ENCODE results near the gene FMN2. TPM values are rescaled to one million over a fixed set of nuclear protein-coding genes. Genes with fewer than 3 reads are reported as not detected.

The FMN2 gene
- total RNA-seq, 2 experiments from 2014 or later = not detected

DNA sequence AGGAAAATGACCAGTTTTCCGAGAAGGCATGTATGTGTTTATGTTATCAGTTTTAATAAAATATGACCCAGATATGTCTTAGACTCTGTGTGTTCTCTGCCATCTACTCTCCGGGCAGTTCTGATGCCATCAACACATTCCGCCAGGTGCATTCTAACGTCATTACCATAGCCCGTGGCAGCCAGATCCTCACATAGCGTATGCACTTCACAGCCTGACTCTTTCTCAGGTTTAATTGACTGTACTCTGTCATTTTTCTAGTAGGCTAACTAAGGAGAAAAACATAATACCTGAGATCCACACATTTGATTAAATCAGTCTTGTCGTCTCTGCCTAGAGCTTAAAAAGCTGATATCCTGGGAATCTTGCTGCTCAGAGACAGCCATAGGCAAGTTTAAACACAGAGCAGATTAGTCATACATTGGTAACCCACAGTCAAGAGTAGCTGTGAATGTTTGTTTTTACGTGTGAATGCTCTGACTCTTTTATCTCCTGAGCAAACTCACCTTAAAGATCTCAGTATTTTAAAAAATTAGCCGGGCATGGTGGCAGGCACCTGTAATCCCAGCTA, 344.4 kb downstream of the FMN2 start:
- H3K36me3 Mint-ChIP-seq (ENCODE audit: low read depth) = no peaks in the 10 kb centered on the region
- ChIA-PET CTCF (no interaction called here), POLR2A (no interaction called here)
- DNase-seq (no peak), ATAC-seq (ENCODE audit: poor library complexity) (no peak)
- H3K4me1 ChIP-seq (ENCODE audit: insufficient read depth, low read length) = no peaks in the 10 kb centered on the region
- intact Hi-C loops (cut with DNase I, micrococcal nuclease) = no loop called here
- no peak overlapping the region for H3K27ac Mint-ChIP-seq
- no peaks in the 10 kb centered on the region for H3K27me3 ChIP-seq (ENCODE audit: control insufficient read depth in 1 of 2, insufficient read depth in 2 of 2, low read length in 2 of 2)
- TF ChIP-seq, protein P1, sequence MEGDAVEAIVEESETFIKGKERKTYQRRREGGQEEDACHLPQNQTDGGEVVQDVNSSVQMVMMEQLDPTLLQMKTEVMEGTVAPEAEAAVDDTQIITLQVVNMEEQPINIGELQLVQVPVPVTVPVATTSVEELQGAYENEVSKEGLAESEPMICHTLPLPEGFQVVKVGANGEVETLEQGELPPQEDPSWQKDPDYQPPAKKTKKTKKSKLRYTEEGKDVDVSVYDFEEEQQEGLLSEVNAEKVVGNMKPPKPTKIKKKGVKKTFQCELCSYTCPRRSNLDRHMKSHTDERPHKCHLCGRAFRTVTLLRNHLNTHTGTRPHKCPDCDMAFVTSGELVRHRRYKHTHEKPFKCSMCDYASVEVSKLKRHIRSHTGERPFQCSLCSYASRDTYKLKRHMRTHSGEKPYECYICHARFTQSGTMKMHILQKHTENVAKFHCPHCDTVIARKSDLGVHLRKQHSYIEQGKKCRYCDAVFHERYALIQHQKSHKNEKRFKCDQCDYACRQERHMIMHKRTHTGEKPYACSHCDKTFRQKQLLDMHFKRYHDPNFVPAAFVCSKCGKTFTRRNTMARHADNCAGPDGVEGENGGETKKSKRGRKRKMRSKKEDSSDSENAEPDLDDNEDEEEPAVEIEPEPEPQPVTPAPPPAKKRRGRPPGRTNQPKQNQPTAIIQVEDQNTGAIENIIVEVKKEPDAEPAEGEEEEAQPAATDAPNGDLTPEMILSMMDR (IDR thresholded peaks at IDR 0.05) = no peak
- H3K9me3 Mint-ChIP-seq = no peaks in the 10 kb centered on the region
- H3K36me3 ChIP-seq (ENCODE audit: insufficient read depth, low read length) = no peaks in the 10 kb centered on the region
- H3K27me3 Mint-ChIP-seq = no peaks in the 10 kb centered on the region
- H3K4me1 Mint-ChIP-seq (ENCODE audit: low read depth) = no peaks in the 10 kb centered on the region
- no peak overlapping the region for H3K4me3 ChIP-seq (ENCODE audit: low read length)
- H3K27ac ChIP-seq (ENCODE audit: low read depth in 1 of 2, low read length in 2 of 2) = no peak overlapping the region
- no peak overlapping the region for H3K4me3 Mint-ChIP-seq
- peaks cover 0 to 5% of the 10 kb centered on the region in 2 experiments for H3K9me3 ChIP-seq (ENCODE audit: control insufficient read depth in 1 of 2, insufficient read depth in 1 of 2, low read length in 2 of 2)

DNA sequence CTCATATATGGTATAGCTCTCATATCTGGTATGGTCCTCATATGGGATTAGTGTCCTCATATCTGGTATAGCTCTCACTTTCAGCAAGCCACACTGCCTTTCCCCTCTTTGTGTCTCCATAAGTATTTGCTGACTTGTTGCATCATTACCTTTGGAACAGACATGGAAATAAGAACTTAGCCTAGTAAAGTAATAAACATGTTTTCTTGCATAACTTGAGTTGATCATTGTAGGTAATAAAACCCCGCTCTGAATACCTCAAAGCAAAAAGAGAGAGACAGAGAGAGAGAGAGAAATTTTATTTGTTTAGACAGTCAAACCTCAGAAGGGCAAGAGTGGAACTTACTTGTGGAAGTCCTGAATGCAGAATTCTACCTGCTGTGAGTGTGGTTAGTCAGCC, 350.0 kb downstream of the FMN2 start:
- H3K4me1 Mint-ChIP-seq (ENCODE audit: low read depth) = no peaks in the 10 kb centered on the region
- ATAC-seq (ENCODE audit: poor library complexity) (no peak), DNase-seq (no peak)
- Histone ChIP-seq H3K27ac (ENCODE audit: low read depth in 1 of 2, low read length in 2 of 2) (no peak overlapping the region), H3K4me3 (ENCODE audit: low read length) (no peak overlapping the region), H3K36me3 (ENCODE audit: insufficient read depth, low read length) (no peaks in the 10 kb centered on the region), H3K9me3 (ENCODE audit: control insufficient read depth in 1 of 2, insufficient read depth in 1 of 2, low read length in 2 of 2) (peaks cover 0 to 5% of the 10 kb centered on the region in 2 experiments), H3K4me1 (ENCODE audit: insufficient read depth, low read length) (no peaks in the 10 kb centered on the region), H3K27me3 (ENCODE audit: control insufficient read depth in 1 of 2, insufficient read depth in 2 of 2, low read length in 2 of 2) (no peaks in the 10 kb centered on the region)
- ChIA-PET CTCF (interaction anchor here (0.6 kb wide), 1 partner anchor 16 kb away, joined by 3 read pairs; no protein-coding TSS in a partner anchor), POLR2A (no interaction called here)
- TF ChIP-seq, protein P1 (IDR thresholded peaks at IDR 0.05) = no peak
- H3K4me3 Mint-ChIP-seq = no peak overlapping the region
- H3K9me3 Mint-ChIP-seq = no peaks in the 10 kb centered on the region
- no peaks in the 10 kb centered on the region for H3K36me3 Mint-ChIP-seq (ENCODE audit: low read depth)
- H3K27ac Mint-ChIP-seq = no peak overlapping the region
- intact Hi-C loops (cut with DNase I, micrococcal nuclease) = no loop called here
- no peaks in the 10 kb centered on the region for H3K27me3 Mint-ChIP-seq

DNA sequence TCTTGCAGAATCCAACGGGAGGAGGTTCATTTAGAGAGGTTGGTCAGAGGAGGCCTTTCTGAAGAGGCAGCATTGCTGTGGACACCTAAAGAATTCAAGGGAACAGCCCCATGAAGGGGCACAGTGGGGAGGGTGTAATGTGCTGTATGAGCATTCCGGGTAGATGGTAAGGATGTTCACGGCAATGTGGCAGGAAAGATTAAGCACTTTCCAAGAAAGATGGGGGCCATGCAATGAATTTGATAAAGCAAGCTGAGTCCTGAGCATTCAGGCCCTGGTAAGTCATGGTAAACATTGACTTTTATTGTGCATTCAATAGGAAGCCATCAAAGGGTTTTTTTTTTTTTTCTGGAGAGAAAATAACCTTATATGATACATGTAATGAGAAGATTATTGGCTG, 353.7 kb downstream of the FMN2 start:
- ATAC-seq (ENCODE audit: poor library complexity) = no peak
- H3K27ac ChIP-seq (ENCODE audit: low read depth in 1 of 2, low read length in 2 of 2) = no peak overlapping the region
- POLR2A ChIA-PET = no interaction called here

More for the DNA sequence above, 353.7 kb downstream of the FMN2 start:
- Mint-ChIP-seq H3K9me3 (no peaks in the 10 kb centered on the region), H3K4me1 (ENCODE audit: low read depth) (no peaks in the 10 kb centered on the region), H3K27me3 (no peaks in the 10 kb centered on the region), H3K4me3 (no peak overlapping the region), H3K27ac (no peak overlapping the region), H3K36me3 (ENCODE audit: low read depth) (no peaks in the 10 kb centered on the region)
- intact Hi-C loops (cut with DNase I, micrococcal nuclease) = no loop called here
- TF ChIP-seq, protein P1 (IDR thresholded peaks at IDR 0.05) = no peak
- no peak overlapping the region for H3K4me3 ChIP-seq (ENCODE audit: low read length)
- DNase-seq = no peak
- no peaks in the 10 kb centered on the region for H3K9me3 ChIP-seq (ENCODE audit: control insufficient read depth in 1 of 2, insufficient read depth in 1 of 2, low read length in 2 of 2)
- CTCF ChIA-PET = no interaction called here
- H3K27me3 ChIP-seq (ENCODE audit: control insufficient read depth in 1 of 2, insufficient read depth in 2 of 2, low read length in 2 of 2) = no peaks in the 10 kb centered on the region
- no peaks in the 10 kb centered on the region for H3K4me1 ChIP-seq (ENCODE audit: insufficient read depth, low read length)
- H3K36me3 ChIP-seq (ENCODE audit: insufficient read depth, low read length) = no peaks in the 10 kb centered on the region
